ENCODE measurements around the gene RIN1. TPM values are rescaled to one million over a fixed set of nuclear protein-coding genes. Genes with fewer than 3 reads are reported as not detected.

RIN1 gene
- total and polyA plus RNA-seq, 11 donors = 0.99 to 5.2 (median 1.5) TPM

DNA sequence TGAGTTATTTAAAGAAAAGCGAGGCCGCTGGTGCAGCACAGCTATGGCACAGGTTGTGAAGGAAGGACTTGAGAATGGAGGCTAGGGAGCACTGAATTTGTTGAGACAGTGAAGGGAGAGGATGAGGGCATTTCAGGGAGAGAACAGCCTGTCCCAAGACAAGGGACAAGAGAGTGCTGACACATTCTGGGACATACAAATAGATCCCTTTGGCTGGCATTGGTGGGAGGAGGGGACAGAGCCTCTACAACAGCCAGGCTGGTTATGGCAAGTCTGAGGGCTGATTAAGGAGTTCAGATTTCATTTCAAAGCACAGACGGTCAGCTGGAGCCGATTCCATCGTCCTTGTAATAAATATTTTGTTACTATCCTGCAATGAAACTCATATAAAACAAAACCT, 37.0 kb upstream of the RIN1 start:
- Histone ChIP-seq H3K36me3 (no peaks in the 10 kb centered on the region), H3K4me1 (peaks cover 0 to 48% (median 23%) of the 10 kb centered on the region in 12 donors), H3K9me3 (no peaks in the 10 kb centered on the region), H3K27ac (peak overlapping the region; percentile 73 to 92 (median 84)), H3K27me3 (peaks cover 0 to 52% (median 9%) of the 10 kb centered on the region in 9 donors), H3K4me3 (no peak overlapping the region)
- intact Hi-C loops (cut with DNase I) = no loop called here
- ATAC-seq = peak; percentile 68 to 83 (median 73)
- TF ChIP-seq, protein P1, sequence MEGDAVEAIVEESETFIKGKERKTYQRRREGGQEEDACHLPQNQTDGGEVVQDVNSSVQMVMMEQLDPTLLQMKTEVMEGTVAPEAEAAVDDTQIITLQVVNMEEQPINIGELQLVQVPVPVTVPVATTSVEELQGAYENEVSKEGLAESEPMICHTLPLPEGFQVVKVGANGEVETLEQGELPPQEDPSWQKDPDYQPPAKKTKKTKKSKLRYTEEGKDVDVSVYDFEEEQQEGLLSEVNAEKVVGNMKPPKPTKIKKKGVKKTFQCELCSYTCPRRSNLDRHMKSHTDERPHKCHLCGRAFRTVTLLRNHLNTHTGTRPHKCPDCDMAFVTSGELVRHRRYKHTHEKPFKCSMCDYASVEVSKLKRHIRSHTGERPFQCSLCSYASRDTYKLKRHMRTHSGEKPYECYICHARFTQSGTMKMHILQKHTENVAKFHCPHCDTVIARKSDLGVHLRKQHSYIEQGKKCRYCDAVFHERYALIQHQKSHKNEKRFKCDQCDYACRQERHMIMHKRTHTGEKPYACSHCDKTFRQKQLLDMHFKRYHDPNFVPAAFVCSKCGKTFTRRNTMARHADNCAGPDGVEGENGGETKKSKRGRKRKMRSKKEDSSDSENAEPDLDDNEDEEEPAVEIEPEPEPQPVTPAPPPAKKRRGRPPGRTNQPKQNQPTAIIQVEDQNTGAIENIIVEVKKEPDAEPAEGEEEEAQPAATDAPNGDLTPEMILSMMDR (IDR thresholded peaks at IDR 0.05) = no peak
- TF ChIP-seq POLR2A (IDR thresholded peaks at IDR 0.05) = no peak
- peak in 4 of 5 donors; percentile 40 to 81 (median 60) for DNase-seq
- WGBS, 4 donors = 48 to 54% (median 52%) methylated on average over 5 of the region's 5 CpGs

DNA sequence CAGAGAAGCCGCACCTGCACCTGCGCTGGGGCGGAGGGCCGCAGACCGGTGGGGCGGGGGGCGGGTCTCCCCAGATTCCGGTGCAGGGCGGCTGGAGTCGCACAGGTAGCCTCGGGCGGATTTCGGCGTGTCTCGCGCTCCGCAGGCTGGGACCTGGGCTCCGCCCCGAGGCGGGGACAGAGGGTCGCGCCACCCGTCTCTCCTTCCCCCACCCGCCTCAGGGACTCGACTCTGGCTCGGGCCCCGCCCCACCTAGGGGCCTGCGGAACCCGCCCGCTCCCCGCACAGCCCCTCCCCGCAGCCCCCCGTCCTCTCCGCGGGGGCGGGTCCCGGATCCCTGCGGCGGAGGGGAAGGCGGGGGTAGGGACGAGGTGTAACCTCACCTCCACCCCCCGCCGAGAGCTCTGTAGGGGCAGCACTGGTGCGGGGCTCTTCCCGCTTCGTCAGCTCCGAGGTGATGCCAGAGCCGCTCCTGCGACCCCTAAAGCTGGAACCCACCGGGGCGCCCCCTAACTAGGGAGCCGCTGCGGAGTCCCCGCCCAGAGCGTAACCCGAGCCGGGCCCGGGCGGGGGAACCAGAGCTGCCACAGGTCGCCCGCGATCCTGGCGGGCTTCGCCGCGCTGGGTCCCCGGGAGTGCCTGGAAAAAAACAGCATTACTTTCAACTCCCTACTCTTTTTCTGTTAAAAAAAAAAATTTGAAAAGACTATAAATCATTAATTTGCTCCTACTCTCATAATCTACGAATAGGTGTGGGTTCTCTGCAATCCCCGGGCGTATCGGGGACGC, 35.6 kb upstream of the RIN1 start, which contains the start of gene SLC29A2:
Gene SLC29A2 (minus strand): TSS at position 134 of the 789 bp plus-strand sequence. CDS start 169 bp downstream, outside the sequence.
- Histone ChIP-seq H3K4me1 (peaks cover 0 to 48% (median 23%) of the 10 kb centered on the region in 12 donors), H3K27me3 (peaks cover 0 to 46% (median 9%) of the 10 kb centered on the region in 9 donors), H3K9me3 (no peaks in the 10 kb centered on the region), H3K36me3 (peaks cover 0 to 4% (median 0%) of the 10 kb centered on the region in 9 donors), H3K4me3 (peak within 1 kb of the TSS; percentile 56 to 88 (median 75)), H3K27ac (peak within 1 kb of the TSS; percentile 73 to 92 (median 84))
- peak in 1 of 2 donors; percentile 8 for TF ChIP-seq POLR2A (IDR thresholded peaks at IDR 0.05)
- TF ChIP-seq, protein P1 (IDR thresholded peaks at IDR 0.05) = no peak
- peak; percentile 50 to 84 (median 74) for DNase-seq
- intact Hi-C loops (cut with DNase I) = loop anchor here in 1 of 10 donors (1.0 kb wide), 1 partner anchor 27 kb away; the partner anchor contains the start of gene BRMS1
- WGBS, 4 donors = 0 to 1% (median 1%) methylated on average over 35 to 72 of the region's 72 CpGs
- ATAC-seq = peak; percentile 63 to 82 (median 76)

DNA sequence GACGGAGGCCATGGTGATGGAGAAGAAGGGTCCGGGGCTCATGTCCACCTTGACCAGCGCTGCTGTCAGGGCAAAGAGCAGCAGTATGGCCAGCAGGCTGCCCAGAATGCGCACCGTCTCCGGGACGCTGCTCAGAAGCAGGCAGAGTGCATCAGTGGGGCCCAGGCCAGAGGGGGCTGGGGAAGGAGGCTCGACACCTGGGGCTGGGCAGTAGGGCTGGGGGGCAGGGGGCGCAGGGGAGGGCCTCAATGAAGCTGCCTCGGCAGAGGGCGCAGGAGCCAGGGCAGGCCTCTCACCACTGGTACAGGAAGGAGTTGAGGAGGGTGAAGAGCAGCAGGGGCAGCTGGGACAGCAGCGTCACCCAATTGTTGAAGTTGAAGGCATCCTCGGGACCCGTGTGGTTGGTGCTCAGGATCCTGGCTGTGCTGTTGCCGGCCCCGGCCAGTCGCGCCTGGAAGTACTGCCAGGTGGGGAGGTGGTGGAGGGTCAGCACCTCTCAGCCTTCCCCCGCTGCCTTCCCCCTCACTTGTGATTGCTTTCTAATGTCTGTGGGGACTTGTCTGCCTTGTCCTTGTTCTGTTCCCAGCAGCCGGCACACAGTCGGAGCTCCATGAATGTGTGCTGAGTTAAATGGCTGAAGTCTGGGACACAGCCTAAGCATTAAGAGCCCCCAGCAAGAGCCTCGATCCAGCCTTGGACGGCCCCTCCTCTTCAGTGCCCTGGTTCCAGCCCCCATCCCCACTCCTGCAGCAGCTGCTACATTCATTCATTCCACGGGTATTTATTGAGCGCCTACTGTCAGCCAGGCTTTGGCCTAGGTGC, 33.0 kb upstream of the RIN1 start:
- Histone ChIP-seq H3K27me3 (peaks cover 0 to 30% (median 9%) of the 10 kb centered on the region in 9 donors), H3K4me3 (no peak overlapping the region), H3K4me1 (peaks cover 0 to 48% (median 23%) of the 10 kb centered on the region in 12 donors), H3K9me3 (no peaks in the 10 kb centered on the region), H3K27ac (peak overlapping the region in 3 of 12 donors; percentile 85 to 92 (median 89)), H3K36me3 (peaks cover 0 to 4% (median 0%) of the 10 kb centered on the region in 9 donors)
- WGBS, 4 donors = 81 to 87% (median 84%) methylated on average over 14 to 25 of the region's 25 CpGs
- DNase-seq (no peak), ATAC-seq (no peak)
- TF ChIP-seq, protein P1 (IDR thresholded peaks at IDR 0.05) = no peak
- TF ChIP-seq POLR2A (IDR thresholded peaks at IDR 0.05) = no peak
- intact Hi-C loops (cut with DNase I) = no loop called here

All from heart left ventricle (tissue), 16 donors.